ENCODE measurements around the gene NSD1. TPM values are rescaled to one million over a fixed set of nuclear protein-coding genes. Genes with fewer than 3 reads are reported as not detected.
A peak's percentile ranks its signal among the peaks of the same experiment; 100 is the strongest.

Gene NSD1
- total RNA-seq, 2 experiments from 2014 or later, result 96.2 to 101 TPM

GRCh38 chr5:177186645-177187044 lies 53.1 kb downstream of the NSD1 start:
- no peak overlapping the region for H3K27ac Mint-ChIP-seq
- H3K4me3 Mint-ChIP-seq, result no peak overlapping the region
- no peak for ATAC-seq (ENCODE audit: low read depth)

GRCh38 chr5:177188775-177189174 lies 55.2 kb downstream of the NSD1 start:
- Mint-ChIP-seq H3K36me3 (peaks cover 10% of the 10 kb centered on the region), H3K4me3 (no peak overlapping the region), H3K4me1 (peaks cover 7% of the 10 kb centered on the region), H3K27ac (no peak overlapping the region), H3K9me3 (no peaks in the 10 kb centered on the region), H3K27me3 (no peaks in the 10 kb centered on the region)
- DNase-seq (no peak), ATAC-seq (ENCODE audit: low read depth) (no peak)
- POLR2A ChIA-PET, result no interaction called here

More at GRCh38 chr5:177186645-177187044, 53.1 kb downstream of the NSD1 start:
- H3K36me3 Mint-ChIP-seq, result peaks cover 7% of the 10 kb centered on the region
- DNase-seq, result no peak
- peaks cover 7% of the 10 kb centered on the region for H3K4me1 Mint-ChIP-seq
- no peaks in the 10 kb centered on the region for H3K9me3 Mint-ChIP-seq
- no peaks in the 10 kb centered on the region for H3K27me3 Mint-ChIP-seq
- POLR2A ChIA-PET, result interaction anchor here (0.7 kb wide), 1 partner anchor 143 kb away, joined by 3 read pairs; no protein-coding TSS in a partner anchor

GRCh38 chr5:177189416-177189815 lies 55.8 kb downstream of the NSD1 start:
- POLR2A ChIA-PET, result no interaction called here
- DNase-seq, result no peak
- Mint-ChIP-seq H3K9me3 (no peaks in the 10 kb centered on the region), H3K4me1 (peaks cover 7% of the 10 kb centered on the region), H3K27ac (no peak overlapping the region), H3K27me3 (no peaks in the 10 kb centered on the region), H3K4me3 (no peak overlapping the region), H3K36me3 (peaks cover 10% of the 10 kb centered on the region)
- no peak for ATAC-seq (ENCODE audit: low read depth)

- POLR2A ChIA-PET, result no interaction called here
- H3K4me3 Mint-ChIP-seq, result no peak overlapping the region
- H3K9me3 Mint-ChIP-seq, result no peaks in the 10 kb centered on the region
- peaks cover 7% of the 10 kb centered on the region for H3K4me1 Mint-ChIP-seq
- DNase-seq, result no peak
- no peak overlapping the region for H3K27ac Mint-ChIP-seq
- peaks cover 10% of the 10 kb centered on the region for H3K36me3 Mint-ChIP-seq
- no peak for ATAC-seq (ENCODE audit: low read depth)
- H3K27me3 Mint-ChIP-seq, result no peaks in the 10 kb centered on the region
Measured at GRCh38 chr5:177189965-177190364, 56.4 kb downstream of the NSD1 start.

- H3K4me1 Mint-ChIP-seq, result peaks cover 12% of the 10 kb centered on the region
- H3K4me3 Mint-ChIP-seq, result no peak overlapping the region
- H3K9me3 Mint-ChIP-seq, result no peaks in the 10 kb centered on the region
- POLR2A ChIA-PET, result no interaction called here
- no peaks in the 10 kb centered on the region for H3K27me3 Mint-ChIP-seq
- H3K27ac Mint-ChIP-seq, result no peak overlapping the region
- no peak for ATAC-seq (ENCODE audit: low read depth)
- peaks cover 21% of the 10 kb centered on the region for H3K36me3 Mint-ChIP-seq
- no peak for DNase-seq
Measured at GRCh38 chr5:177194268-177194667, 60.7 kb downstream of the NSD1 start.

- no peak for DNase-seq
- Mint-ChIP-seq H3K4me3 (no peak overlapping the region), H3K36me3 (peaks cover 24% of the 10 kb centered on the region), H3K4me1 (peaks cover 12% of the 10 kb centered on the region), H3K9me3 (no peaks in the 10 kb centered on the region), H3K27me3 (no peaks in the 10 kb centered on the region), H3K27ac (no peak overlapping the region)
- no peak for ATAC-seq (ENCODE audit: low read depth)
- POLR2A ChIA-PET, result no interaction called here
Measured at GRCh38 chr5:177195307-177195952, 61.9 kb downstream of the NSD1 start.

- peak overlapping the region; percentile 4 for H3K27ac Mint-ChIP-seq
- no peak for ATAC-seq (ENCODE audit: low read depth)
- DNase-seq, result no peak
- H3K36me3 Mint-ChIP-seq, result peaks cover 29% of the 10 kb centered on the region
- POLR2A ChIA-PET, result no interaction called here
- no peaks in the 10 kb centered on the region for H3K9me3 Mint-ChIP-seq
- no peak overlapping the region for H3K4me3 Mint-ChIP-seq
- no peaks in the 10 kb centered on the region for H3K27me3 Mint-ChIP-seq
- peaks cover 20% of the 10 kb centered on the region for H3K4me1 Mint-ChIP-seq
Measured at GRCh38 chr5:177198738-177199137, 65.2 kb downstream of the NSD1 start.

GRCh38 chr5:177204281-177204680 lies 70.7 kb downstream of the NSD1 start:
- Mint-ChIP-seq H3K27ac (no peak overlapping the region), H3K27me3 (no peaks in the 10 kb centered on the region), H3K4me1 (peaks cover 9% of the 10 kb centered on the region), H3K36me3 (peaks cover 26% of the 10 kb centered on the region), H3K9me3 (no peaks in the 10 kb centered on the region), H3K4me3 (no peak overlapping the region)
- POLR2A ChIA-PET, result interaction anchor here (0.6 kb wide), 1 partner anchor 197 kb away, joined by 5 read pairs; the partner anchor contains the start of gene UIMC1
- DNase-seq, result no peak
- ATAC-seq (ENCODE audit: low read depth), result no peak

- POLR2A ChIA-PET, result interaction anchor here (0.7 kb wide), 1 partner anchor 76 kb away, joined by 3 read pairs; the partner anchor contains the start of gene NSD1
- Mint-ChIP-seq H3K36me3 (peaks cover 35% of the 10 kb centered on the region), H3K9me3 (no peaks in the 10 kb centered on the region), H3K27ac (no peak overlapping the region), H3K4me3 (no peak overlapping the region), H3K27me3 (no peaks in the 10 kb centered on the region), H3K4me1 (no peaks in the 10 kb centered on the region)
- ATAC-seq (ENCODE audit: low read depth) (no peak), DNase-seq (no peak)
Measured at GRCh38 chr5:177209610-177210009, 76.0 kb downstream of the NSD1 start.

GRCh38 chr5:177212242-177212641 lies 78.7 kb downstream of the NSD1 start:
- H3K36me3 Mint-ChIP-seq, result peaks cover 41% of the 10 kb centered on the region
- H3K27ac Mint-ChIP-seq, result no peak overlapping the region
- no peak for ATAC-seq (ENCODE audit: low read depth)
- POLR2A ChIA-PET, result no interaction called here
- H3K4me3 Mint-ChIP-seq, result no peak overlapping the region
- no peaks in the 10 kb centered on the region for H3K27me3 Mint-ChIP-seq
- H3K9me3 Mint-ChIP-seq, result no peaks in the 10 kb centered on the region
- H3K4me1 Mint-ChIP-seq, result no peaks in the 10 kb centered on the region
- no peak for DNase-seq

- peaks cover 5% of the 10 kb centered on the region for H3K4me1 Mint-ChIP-seq
- DNase-seq (no peak), ATAC-seq (ENCODE audit: low read depth) (no peak)
- H3K9me3 Mint-ChIP-seq, result no peaks in the 10 kb centered on the region
- POLR2A ChIA-PET, result no interaction called here
- no peak overlapping the region for H3K27ac Mint-ChIP-seq
- no peaks in the 10 kb centered on the region for H3K27me3 Mint-ChIP-seq
- H3K36me3 Mint-ChIP-seq, result peaks cover 24% of the 10 kb centered on the region
- H3K4me3 Mint-ChIP-seq, result no peak overlapping the region
Measured at GRCh38 chr5:177220576-177220975, 87.0 kb downstream of the NSD1 start.

- H3K36me3 Mint-ChIP-seq, result peaks cover 17% of the 10 kb centered on the region
- H3K27me3 Mint-ChIP-seq, result no peaks in the 10 kb centered on the region
- H3K27ac Mint-ChIP-seq, result no peak overlapping the region
- no peaks in the 10 kb centered on the region for H3K9me3 Mint-ChIP-seq
- no peak for ATAC-seq (ENCODE audit: low read depth)
- H3K4me3 Mint-ChIP-seq, result no peak overlapping the region
- no peak for DNase-seq
- POLR2A ChIA-PET, result no interaction called here
- H3K4me1 Mint-ChIP-seq, result peaks cover 5% of the 10 kb centered on the region
Measured at GRCh38 chr5:177222269-177222668, 88.7 kb downstream of the NSD1 start.

- POLR2A ChIA-PET, result no interaction called here
- Mint-ChIP-seq H3K9me3 (no peaks in the 10 kb centered on the region), H3K4me1 (peaks cover 7% of the 10 kb centered on the region), H3K36me3 (peaks cover 22% of the 10 kb centered on the region), H3K4me3 (no peak overlapping the region), H3K27ac (no peak overlapping the region), H3K27me3 (no peaks in the 10 kb centered on the region)
- ATAC-seq (ENCODE audit: low read depth), result no peak
- no peak for DNase-seq
Measured at GRCh38 chr5:177225798-177226197, 92.2 kb downstream of the NSD1 start.

GRCh38 chr5:177226860-177227259 lies 93.3 kb downstream of the NSD1 start:
- Mint-ChIP-seq H3K36me3 (peaks cover 21% of the 10 kb centered on the region), H3K4me1 (peaks cover 7% of the 10 kb centered on the region), H3K9me3 (no peaks in the 10 kb centered on the region), H3K27me3 (no peaks in the 10 kb centered on the region), H3K4me3 (no peak overlapping the region), H3K27ac (no peak overlapping the region)
- POLR2A ChIA-PET, result no interaction called here
- ATAC-seq (ENCODE audit: low read depth), result no peak
- no peak for DNase-seq

Data from activated naive CD8-positive, alpha-beta T cell treated with anti-CD3 and anti-CD28 coated beads, Interleukin-2, amount 10 ng/mL, durations not matched to agents 7 days and 5 days (primary cell).